GM20000 (cell line): ENCODE data around the gene USP2.

Source experiments
- DNase-seq: peaks from one replicate; pipeline ENCODE4 v3.0.0; 2012; ENCODE audit warnings: low spot score
- CTCF ChIP-seq: IDR thresholded peaks from 2 replicates; pipeline ENCODE4 v1.5.1; 2012; ENCODE audit warnings: mild to moderate bottlenecking, control low read depth; ENCODE audit errors: extremely low read depth, missing control alignments

The USP2 gene

GRCh38 chr11:119380827-119381180, 686 bp downstream of the USP2 start:
- no peak for DNase-seq
- no peak for TF ChIP-seq CTCF

GRCh38 chr11:119380160-119380826, 1.2 kb downstream of the USP2 start:
- no peak for DNase-seq
- no peak for TF ChIP-seq CTCF

GRCh38 chr11:119378851-119379465, 2.5 kb downstream of the USP2 start:
- TF ChIP-seq CTCF, result no peak
- DNase-seq, result no peak

GRCh38 chr11:119377961-119378667, 3.4 kb downstream of the USP2 start:
- no peak for DNase-seq
- TF ChIP-seq CTCF, result no peak

GRCh38 chr11:119377112-119377901, 4.2 kb downstream of the USP2 start:
- no peak for TF ChIP-seq CTCF
- DNase-seq, result no peak

- no peak for DNase-seq
- no peak for TF ChIP-seq CTCF
Observed at GRCh38 chr11:119376197-119376847, 5.2 kb downstream of the USP2 start.
